ENCODE data around the gene EMX1.

EMX1 gene

GRCh38 chr2:72971036-72971435 is 53.7 kb downstream of the EMX1 start (continued):
- TF ChIP-seq TCF7L2 (IDR thresholded peaks at IDR 0.05; ENCODE audit: borderline replicate concordance, low read depth, low read length) (no peak), ZNF341 (tag by site-specific recombination; IDR thresholded peaks at IDR 0.05; ENCODE audit: low read depth) (no peak), ZNF843 (tag by site-specific recombination; IDR thresholded peaks at IDR 0.05) (no peak), ZFP37 (tag by site-specific recombination; IDR thresholded peaks at IDR 0.05) (no peak), MZF1 (tag by site-specific recombination; IDR thresholded peaks at IDR 0.05; ENCODE audit: borderline replicate concordance) (no peak), ZNF664 (tag by site-specific recombination; IDR thresholded peaks at IDR 0.05) (no peak), ZNF202 (tag by site-specific recombination; IDR thresholded peaks at IDR 0.05; ENCODE audit: borderline replicate concordance) (no peak)

DNA sequence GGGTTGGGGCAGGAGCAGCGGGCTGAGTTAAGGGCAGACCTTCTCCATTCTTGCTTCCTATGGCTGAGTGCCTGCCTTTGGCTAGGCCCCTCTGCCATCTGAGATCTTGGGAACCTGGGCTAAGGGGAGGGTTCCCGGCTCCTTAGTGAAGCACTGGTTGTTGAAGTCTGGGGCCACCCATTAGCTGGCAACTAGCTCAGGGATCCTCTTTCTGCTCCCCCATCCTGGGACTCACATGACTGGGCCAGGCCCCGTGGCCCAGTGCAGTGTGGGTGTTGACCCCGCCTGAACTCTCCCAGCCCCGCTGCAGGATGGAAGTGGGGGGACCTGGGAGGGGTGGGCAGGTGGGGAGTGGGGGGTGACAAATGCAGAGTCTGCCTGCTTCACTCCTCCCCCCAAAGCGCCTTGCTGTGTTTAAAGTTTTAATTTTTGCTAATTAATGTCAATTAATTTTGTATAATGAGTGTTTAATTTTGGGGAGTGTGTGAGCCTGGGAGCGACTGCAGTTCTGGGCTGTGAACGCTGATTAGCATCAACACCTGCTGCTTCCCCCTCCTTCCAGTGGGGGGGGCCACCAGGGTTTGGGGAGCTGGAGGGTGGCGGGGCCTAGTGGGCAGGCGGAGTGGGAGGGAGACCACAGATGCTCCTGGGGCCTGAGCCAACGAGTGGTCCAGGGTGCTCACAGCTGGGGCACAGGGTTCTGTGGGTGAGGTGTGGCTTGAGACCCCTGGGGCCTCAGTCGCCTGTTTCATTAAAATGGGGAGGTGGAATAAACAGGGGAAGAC is 55.2 kb downstream of the EMX1 start:
- Histone ChIP-seq H3K4me3 (ENCODE audit: low read depth, low read length) (no peak overlapping the region), H3K36me3 (ENCODE audit: control insufficient read depth in 2 of 2, insufficient read depth in 1 of 2, low read length in 2 of 2) (no peaks in the 10 kb centered on the region), H3K9me3 (ENCODE audit: control insufficient read depth, insufficient read depth, low read depth, low read length) (no peaks in the 10 kb centered on the region), H3K27ac (ENCODE audit: extremely low read depth, low read depth, low read length) (no peak overlapping the region), H3K4me1 (ENCODE audit: control insufficient read depth, insufficient read depth, low read length) (no peaks in the 10 kb centered on the region)
- ChIA-PET CTCF (interaction anchor here (0.7 to 11.2 kb wide), 9 partner anchors 9 to 240 kb away, joined by 3 to 168 read pairs (median 7); partner anchors contain the start of gene EMX1), POLR2A (no interaction called here)
- TF ChIP-seq, protein P1, sequence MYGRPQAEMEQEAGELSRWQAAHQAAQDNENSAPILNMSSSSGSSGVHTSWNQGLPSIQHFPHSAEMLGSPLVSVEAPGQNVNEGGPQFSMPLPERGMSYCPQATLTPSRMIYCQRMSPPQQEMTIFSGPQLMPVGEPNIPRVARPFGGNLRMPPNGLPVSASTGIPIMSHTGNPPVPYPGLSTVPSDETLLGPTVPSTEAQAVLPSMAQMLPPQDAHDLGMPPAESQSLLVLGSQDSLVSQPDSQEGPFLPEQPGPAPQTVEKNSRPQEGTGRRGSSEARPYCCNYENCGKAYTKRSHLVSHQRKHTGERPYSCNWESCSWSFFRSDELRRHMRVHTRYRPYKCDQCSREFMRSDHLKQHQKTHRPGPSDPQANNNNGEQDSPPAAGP (tag by site-specific recombination; IDR thresholded peaks at IDR 0.05), result no peak
- no peak for TF ChIP-seq ZNF777 (tag by site-specific recombination; IDR thresholded peaks at IDR 0.05; ENCODE audit: borderline replicate concordance)
- TF ChIP-seq ZNF302 (tag by site-specific recombination; IDR thresholded peaks at IDR 0.05; ENCODE audit: low read depth), result no peak
- no peak for TF ChIP-seq ZNF133 (tag by site-specific recombination; IDR thresholded peaks at IDR 0.05)
- no peak for TF ChIP-seq ZNF449 (tag by site-specific recombination; IDR thresholded peaks at IDR 0.05)
- TF ChIP-seq ZNF521 (tag by site-specific recombination; IDR thresholded peaks at IDR 0.05), result no peak
- TF ChIP-seq ZNF350 (tag by site-specific recombination; IDR thresholded peaks at IDR 0.05), result no peak
- TF ChIP-seq ZNF324 (tag by site-specific recombination; IDR thresholded peaks at IDR 0.05), result no peak
- no peak for TF ChIP-seq ZNF747 (tag by site-specific recombination; IDR thresholded peaks at IDR 0.05)
- no peak for TF ChIP-seq ZNF175 (tag by site-specific recombination; IDR thresholded peaks at IDR 0.05)
- TF ChIP-seq ZNF645 (tag by site-specific recombination; IDR thresholded peaks at IDR 0.05), result no peak
- TF ChIP-seq ZSCAN16 (tag by site-specific recombination; IDR thresholded peaks at IDR 0.05), result no peak
- no peak for TF ChIP-seq KLF7 (tag by site-specific recombination; IDR thresholded peaks at IDR 0.05; ENCODE audit: borderline replicate concordance)
- no peak for TF ChIP-seq ZNF514 (tag by site-specific recombination; IDR thresholded peaks at IDR 0.05)
- no peak for TF ChIP-seq IKZF3 (tag by site-specific recombination; IDR thresholded peaks at IDR 0.05)
- TF ChIP-seq, protein P2, sequence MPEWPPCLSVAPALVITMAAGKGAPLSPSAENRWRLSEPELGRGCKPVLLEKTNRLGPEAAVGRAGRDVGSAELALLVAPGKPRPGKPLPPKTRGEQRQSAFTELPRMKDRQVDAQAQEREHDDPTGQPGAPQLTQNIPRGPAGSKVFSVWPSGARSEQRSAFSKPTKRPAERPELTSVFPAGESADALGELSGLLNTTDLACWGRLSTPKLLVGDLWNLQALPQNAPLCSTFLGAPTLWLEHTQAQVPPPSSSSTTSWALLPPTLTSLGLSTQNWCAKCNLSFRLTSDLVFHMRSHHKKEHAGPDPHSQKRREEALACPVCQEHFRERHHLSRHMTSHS (tag by site-specific recombination; IDR thresholded peaks at IDR 0.05), result no peak
- no peak for TF ChIP-seq ZNF600 (tag by site-specific recombination; IDR thresholded peaks at IDR 0.05)
- no peak for TF ChIP-seq ZNF280C (tag by site-specific recombination; IDR thresholded peaks at IDR 0.05)
- TF ChIP-seq, protein P3, sequence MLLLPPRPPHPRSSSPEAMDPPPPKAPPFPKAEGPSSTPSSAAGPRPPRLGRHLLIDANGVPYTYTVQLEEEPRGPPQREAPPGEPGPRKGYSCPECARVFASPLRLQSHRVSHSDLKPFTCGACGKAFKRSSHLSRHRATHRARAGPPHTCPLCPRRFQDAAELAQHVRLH (tag by site-specific recombination; IDR thresholded peaks at IDR 0.05), result no peak
- TF ChIP-seq ZNF184 (tag by site-specific recombination; IDR thresholded peaks at IDR 0.05), result no peak

All from HEK293 (cell line).